HFF-Myc (cell line): ENCODE results near the gene TMA16.

Experiments
- DNase-seq: peaks from one replicate; pipeline ENCODE4 v3.0.0-alpha.2; 2011; ENCODE audit warnings: low read depth; ENCODE audit errors: extremely low read depth
- H3K4me3 ChIP-seq: replicated peaks from 2 replicates; pipeline ENCODE4 v1.5.1; 2011; ENCODE audit warnings: low read depth, mild to moderate bottlenecking, control low read depth, low read length
- TF ChIP-seq, protein P1 (sequence below): IDR thresholded peaks from 2 replicates; pipeline ENCODE4 v1.5.1; 2012; ENCODE audit warnings: mild to moderate bottlenecking, low read depth, low read length, control low read depth; ENCODE audit errors: missing control alignments

TMA16 gene

GRCh38 chr4:163566257-163566796, 71.8 kb downstream of the TMA16 start:
- TF ChIP-seq, protein P1, sequence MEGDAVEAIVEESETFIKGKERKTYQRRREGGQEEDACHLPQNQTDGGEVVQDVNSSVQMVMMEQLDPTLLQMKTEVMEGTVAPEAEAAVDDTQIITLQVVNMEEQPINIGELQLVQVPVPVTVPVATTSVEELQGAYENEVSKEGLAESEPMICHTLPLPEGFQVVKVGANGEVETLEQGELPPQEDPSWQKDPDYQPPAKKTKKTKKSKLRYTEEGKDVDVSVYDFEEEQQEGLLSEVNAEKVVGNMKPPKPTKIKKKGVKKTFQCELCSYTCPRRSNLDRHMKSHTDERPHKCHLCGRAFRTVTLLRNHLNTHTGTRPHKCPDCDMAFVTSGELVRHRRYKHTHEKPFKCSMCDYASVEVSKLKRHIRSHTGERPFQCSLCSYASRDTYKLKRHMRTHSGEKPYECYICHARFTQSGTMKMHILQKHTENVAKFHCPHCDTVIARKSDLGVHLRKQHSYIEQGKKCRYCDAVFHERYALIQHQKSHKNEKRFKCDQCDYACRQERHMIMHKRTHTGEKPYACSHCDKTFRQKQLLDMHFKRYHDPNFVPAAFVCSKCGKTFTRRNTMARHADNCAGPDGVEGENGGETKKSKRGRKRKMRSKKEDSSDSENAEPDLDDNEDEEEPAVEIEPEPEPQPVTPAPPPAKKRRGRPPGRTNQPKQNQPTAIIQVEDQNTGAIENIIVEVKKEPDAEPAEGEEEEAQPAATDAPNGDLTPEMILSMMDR: no peak
- no peak overlapping the region for H3K4me3 ChIP-seq
- DNase-seq: no peak

- no peak for DNase-seq
- TF ChIP-seq, protein P1: no peak
- no peak overlapping the region for H3K4me3 ChIP-seq
Measured at GRCh38 chr4:163568843-163569242, 74.4 kb downstream of the TMA16 start.
